NCI-H2227 (cell line): ENCODE measurements around the gene CDH4.
A peak's percentile ranks its signal among the peaks of the same experiment; 100 is the strongest.

Source experiments
- DNase-seq: peaks from one replicate; lab custom pipeline; 2025; ENCODE audit not compliant: unreplicated experiment; lab: John Stamatoyannopoulos, UW

CDH4 gene

GRCh38 chr20:61571916-61572711 is 320.1 kb downstream of the CDH4 start:
- no peak for DNase-seq

- DNase-seq: no peak
Measured at GRCh38 chr20:61572789-61573188, 320.7 kb downstream of the CDH4 start.

DNA sequence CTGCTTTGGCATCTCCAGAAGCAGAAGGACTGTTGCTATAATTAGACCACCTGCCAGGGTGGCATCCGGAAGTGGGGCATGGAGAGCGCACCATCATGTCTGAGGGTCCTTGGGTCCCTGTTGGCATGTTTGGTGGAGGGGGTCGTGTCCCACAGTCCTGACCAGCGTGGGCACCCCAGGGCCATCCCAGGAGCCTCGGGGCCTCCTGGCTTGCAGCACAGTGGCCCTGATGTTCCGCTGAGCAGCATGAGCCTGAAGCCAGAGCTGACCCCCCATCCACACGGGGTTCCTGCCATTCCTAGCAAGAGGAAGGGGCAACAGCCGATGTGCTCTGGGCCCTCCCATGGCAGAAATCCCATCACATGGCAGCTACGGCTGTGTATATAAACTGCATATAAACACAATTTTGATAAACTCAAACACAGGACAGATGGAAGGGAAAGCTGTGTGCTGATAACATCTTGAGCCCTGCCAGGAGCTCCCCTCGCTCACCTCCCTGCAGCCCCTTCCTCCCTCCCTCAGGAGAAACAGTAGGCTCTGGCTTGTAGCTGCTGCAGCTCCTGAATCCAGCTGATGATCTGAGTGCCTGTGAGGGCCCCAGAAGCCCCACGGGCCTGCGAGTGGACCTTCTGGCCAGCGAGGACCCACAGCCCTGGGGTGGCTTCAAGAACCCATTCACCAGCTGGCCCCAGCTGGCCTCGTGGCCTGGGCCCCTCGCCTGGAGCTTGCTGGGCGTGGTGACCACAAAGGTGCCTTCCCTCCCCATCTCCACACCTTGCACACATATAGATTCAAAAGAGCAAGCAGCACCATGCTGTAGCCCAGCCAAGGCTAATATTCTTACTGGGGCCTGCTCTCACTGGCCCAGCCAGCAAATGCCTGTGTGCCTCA is 321.6 kb downstream of the CDH4 start:
- no peak for DNase-seq

DNA sequence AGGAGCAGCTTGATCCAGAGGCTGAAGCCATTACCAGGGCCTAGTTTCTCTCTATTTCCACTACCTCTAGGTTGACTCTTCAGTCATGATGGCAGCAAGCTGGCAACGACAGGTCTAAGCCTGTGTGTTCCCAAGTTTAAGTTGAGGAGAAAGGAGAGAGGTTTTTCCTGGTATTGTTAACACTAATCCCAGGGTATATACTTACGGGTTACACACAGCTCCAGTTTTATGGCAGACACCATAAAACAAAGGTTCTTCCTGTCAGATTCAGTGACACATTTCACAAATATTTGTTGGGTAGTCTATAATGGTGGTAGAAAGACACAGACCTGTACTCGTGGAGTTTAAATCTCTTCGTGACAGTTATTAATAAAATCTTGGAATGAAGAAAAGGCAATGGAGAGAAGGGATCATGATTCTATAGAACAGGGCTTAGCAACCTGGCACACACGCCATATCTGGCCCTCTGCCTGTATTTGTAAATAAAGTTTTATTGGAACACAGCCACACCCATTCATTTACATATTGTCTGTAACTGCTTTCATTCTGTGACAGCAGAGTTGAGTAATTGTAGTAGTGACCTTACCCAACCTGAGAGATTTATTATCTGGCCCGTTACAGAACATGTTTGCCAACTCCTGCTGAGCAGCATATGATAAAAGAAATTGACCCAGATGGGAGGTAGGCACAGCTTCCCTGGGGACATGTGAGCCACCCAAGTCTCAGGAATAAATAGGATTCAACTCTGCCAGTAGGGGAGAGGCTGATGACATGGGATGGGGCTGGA is 323.3 kb downstream of the CDH4 start:
- DNase-seq: no peak

DNA sequence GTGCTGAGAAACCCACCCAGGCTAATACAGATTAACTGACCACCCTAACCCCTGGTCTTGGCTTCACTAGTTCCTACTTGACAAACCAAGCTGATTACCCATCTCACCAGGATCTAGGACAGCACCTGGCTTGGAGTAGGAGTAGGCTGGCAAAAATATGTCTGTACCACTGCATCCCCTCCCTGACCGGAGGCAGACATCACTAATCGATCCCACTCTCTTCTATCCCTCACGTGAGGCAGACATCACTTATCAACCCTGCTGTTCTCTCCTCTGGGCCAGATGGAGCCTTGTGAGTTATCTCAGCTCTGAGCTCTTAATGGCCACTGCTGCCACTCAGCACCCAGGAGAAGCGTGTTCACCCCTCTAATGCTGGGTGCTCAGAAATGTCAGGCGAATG is 324.3 kb downstream of the CDH4 start:
- no peak for DNase-seq

DNA sequence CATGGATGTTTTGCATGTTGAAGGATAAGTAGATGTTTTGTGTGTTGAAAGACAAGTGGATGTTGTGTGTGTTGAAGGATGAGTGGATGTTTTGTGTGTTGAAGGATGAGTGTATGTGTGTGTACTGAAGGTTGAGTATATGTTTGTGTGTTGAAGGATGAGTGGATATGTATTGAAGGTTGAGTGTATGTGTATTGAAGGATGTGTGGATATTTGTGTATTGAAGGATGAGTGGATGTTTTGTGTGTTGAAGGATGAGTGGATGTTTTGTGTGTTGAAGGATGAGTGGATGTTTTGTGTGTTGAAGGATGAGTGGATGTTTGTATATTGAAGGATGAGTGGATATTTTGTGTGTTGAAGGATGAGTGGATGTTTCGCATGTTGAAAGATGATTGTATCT is 325.0 kb downstream of the CDH4 start:
- DNase-seq: no peak

GRCh38 chr20:61579908-61580307 is 327.8 kb downstream of the CDH4 start:
- DNase-seq: no peak

DNA sequence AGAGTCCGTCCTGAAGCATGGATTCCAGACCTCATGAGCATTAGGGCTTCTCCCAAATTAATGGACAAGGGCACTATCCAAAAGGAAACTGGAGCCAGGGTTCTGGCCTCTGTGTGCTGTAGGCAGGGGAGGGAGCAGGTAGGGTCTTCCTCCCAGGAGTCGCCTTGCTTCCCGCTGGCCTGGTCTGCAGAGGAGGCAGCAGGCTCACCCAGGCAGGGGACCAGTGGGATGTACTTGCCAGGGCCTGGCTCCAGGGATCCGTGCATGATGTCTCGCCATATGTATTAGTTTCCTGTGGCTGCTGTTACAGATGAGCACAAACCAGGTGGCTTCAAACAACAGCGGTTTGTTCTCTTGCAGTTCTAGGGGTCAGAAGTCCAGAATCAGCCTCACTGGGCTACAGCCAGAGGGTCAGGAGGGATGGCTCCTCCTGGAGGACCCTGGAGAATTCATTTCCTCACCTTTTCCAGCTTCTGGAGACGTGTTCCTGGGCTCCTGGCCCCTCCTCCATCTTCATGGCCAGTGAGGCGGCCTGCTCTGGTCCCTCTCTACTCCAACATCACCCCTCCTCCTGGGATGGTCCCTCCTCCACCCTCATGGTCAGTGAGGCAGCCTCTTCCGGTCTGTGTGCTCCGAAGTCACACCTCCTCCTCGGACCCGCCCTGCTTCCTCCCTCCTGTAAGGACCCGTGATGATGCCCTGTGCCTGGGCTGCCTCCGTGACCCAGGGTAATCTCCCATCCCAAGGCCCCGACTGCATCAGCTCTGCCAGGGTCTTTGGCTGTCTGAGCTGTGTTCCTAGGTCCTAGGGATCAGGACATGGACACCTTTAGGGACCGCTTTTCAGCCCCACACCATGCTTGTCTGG is 329.1 kb downstream of the CDH4 start:
- DNase-seq: no peak

DNA sequence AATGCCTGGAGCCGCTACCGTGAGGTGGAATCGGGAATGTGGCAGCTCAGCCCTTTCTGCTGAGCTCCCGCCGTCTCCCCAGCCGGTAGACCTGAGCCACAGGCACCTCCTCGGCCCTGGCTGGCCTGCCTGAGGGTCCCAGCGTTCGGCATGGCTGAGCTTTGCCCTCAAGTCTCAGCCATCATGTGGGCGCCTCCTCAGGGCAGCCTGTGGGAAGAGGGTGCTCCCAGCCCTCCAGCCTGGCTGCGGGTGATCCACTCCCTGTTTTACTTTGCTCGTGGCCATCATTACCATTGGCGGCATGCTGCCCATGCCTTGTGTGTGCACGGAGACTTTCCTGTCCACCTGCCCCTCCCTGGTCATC is 329.7 kb downstream of the CDH4 start:
- no peak for DNase-seq

DNA sequence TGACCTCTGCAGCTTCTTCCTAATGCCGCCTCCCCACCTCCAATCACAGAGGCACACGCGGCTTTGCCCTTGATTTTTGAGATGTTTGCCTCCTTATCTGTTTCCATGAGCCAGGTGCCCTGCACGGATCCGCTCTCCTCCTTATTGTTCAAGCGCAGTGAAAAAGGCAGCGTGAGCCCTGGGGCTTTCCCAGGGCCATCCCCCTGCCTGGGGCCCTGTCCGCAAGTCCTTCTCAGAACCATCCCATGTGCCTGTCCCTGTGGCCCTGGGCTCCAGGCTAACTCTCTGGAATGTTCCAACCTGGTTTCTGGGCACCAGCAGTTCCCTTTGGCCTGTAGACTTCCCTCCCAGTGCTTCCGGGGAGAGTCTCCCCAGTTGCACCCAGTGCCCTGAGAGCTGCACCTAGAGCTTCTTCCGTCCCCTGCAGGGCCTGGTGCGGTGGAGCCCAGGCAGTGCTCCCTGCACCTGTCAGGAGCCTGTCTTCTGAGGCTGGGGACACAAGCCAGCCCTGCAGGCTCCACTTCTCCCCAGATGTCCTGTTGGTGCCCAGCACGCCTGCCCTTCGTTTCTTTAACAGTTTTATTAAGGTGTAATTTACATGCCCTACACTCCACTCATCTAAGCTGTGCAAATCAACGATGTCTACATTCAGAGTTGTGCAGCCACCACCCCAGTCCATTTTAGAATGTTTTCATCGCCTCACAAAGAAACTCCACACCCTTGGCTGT is 330.3 kb downstream of the CDH4 start:
- DNase-seq: no peak

GRCh38 chr20:61583356-61583755 is 331.3 kb downstream of the CDH4 start:
- DNase-seq: no peak

- peak; percentile 25 for DNase-seq
Measured at GRCh38 chr20:61584851-61585250, 332.8 kb downstream of the CDH4 start.

DNA sequence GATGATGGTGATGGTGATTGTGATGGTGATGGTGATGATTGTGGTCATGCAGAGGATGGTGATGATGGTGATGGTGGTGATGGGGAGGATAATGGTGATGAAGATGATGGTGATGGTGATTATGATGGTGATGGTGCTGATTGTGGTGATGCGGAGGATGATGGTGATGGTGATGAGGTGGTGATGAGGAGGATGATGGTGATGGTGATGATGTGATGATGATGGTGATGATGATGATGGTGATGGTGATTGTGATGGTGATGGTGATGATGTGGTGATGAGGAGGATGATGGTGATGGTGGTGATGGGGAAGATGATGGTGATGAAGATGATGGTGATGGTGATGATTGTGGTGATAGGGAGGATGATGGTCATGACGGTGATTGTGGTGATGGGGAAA is 333.7 kb downstream of the CDH4 start:
- DNase-seq: no peak

GRCh38 chr20:61587036-61587435 is 335.0 kb downstream of the CDH4 start:
- no peak for DNase-seq

GRCh38 chr20:61587681-61588289 is 335.7 kb downstream of the CDH4 start:
- DNase-seq: no peak

DNA sequence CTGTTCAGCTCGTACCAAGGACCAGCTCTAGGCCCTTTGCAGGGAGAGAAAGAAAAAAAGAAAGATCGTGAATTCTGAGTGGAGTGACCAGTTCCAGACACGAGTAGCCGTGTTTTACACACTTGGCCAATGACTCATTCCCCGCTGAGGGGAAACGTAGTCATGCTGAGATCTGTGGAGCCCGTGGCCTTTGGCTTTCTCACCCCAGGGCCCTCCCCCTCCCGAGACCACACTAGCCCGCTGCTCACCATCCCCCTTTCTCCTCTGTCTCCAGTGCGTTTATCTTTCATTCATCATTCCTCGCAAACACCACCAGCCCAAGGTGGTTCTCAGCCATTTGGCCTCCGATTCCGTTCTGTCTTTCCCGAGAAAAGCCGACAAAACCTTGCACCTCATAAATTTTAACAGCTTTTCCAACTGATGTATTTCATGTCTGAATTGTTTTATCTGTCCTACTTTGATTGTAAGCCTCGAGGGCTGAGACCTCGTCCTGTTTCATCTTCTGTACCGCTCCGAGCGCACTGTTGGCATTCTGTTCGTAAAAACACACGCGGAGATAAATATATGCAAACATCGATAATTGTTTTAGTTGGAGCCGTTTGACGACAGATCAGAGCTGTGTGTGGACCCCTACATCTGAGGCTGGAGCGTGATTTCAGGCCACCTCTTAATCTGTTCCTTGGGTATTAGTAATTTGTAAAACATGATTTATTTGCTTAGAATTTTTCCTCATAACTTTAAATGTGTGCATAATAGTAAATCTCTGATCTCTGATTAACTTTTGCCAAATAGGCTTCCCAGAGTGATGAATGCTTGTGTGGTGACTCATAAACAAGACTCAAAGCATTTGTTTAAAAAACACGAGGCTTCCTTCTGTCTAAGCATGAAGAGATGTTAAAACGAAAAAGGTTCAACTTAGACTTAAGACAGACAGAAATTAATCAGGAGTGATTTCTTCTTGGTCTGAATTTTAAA is 336.6 kb downstream of the CDH4 start:
- no peak for DNase-seq

DNA sequence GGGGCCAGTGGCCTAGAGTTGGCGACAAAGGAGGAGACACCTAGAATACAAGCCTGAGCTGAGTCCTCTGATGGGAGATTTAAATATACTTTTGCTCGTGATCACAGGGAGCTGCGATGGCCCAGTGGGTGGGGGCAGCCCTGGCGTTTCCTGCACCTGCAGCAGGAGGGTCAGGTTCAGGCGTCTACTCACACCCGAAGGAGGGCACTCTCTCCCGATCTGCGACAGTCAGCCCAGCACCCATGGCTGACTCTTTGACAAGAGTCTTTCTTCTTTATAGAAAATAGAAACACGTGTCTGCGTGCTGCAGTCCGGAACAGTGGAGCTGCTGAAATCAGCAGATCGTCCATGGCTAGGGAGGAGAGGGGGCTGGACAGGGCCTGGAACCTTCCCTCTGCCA is 338.2 kb downstream of the CDH4 start:
- DNase-seq: no peak

- DNase-seq: no peak
Measured at GRCh38 chr20:61593516-61593915, 341.5 kb downstream of the CDH4 start.
